HG02610 (cell line): ENCODE data around the gene TMEM150B.

Experiments used
- ATAC-seq: cut with Tn5 transposase; IDR thresholded peaks from one replicate; pipeline ENCODE4 v1.9.1; 2021; ENCODE audit warnings: mild to moderate bottlenecking, moderate library complexity; ENCODE audit not compliant: unreplicated experiment

Gene TMEM150B

GRCh38 chr19:55355213-55355821 is 30.2 kb upstream of the TMEM150B start:
- no peak for ATAC-seq

- ATAC-seq: no peak
Measured at GRCh38 chr19:55354698-55355212, 29.6 kb upstream of the TMEM150B start, which contains the start of gene COX6B2. COX6B2 (minus strand) TSS chr19:55354719; CDS start chr19:55354521, 198 bp downstream.

GRCh38 chr19:55353803-55354697 is 28.9 kb upstream of the TMEM150B start:
- no peak for ATAC-seq

- no peak for ATAC-seq
Measured at GRCh38 chr19:55353356-55353802, 28.2 kb upstream of the TMEM150B start.

- no peak for ATAC-seq
Measured at GRCh38 chr19:55352549-55353145, 27.5 kb upstream of the TMEM150B start.

- ATAC-seq: no peak
Measured at GRCh38 chr19:55352040-55352439, 26.9 kb upstream of the TMEM150B start.

GRCh38 chr19:55350620-55351315 is 25.6 kb upstream of the TMEM150B start:
- ATAC-seq: no peak

GRCh38 chr19:55348317-55349034 is 23.3 kb upstream of the TMEM150B start:
- no peak for ATAC-seq

- ATAC-seq: no peak
Measured at GRCh38 chr19:55347442-55348009, 22.4 kb upstream of the TMEM150B start.

GRCh38 chr19:55346725-55347441 is 21.7 kb upstream of the TMEM150B start:
- no peak for ATAC-seq

GRCh38 chr19:55345818-55346724 is 20.9 kb upstream of the TMEM150B start:
- ATAC-seq: no peak

GRCh38 chr19:55345101-55345817 is 20.1 kb upstream of the TMEM150B start:
- ATAC-seq: no peak

- no peak for ATAC-seq
Measured at GRCh38 chr19:55344444-55344843, 19.3 kb upstream of the TMEM150B start.

GRCh38 chr19:55341595-55342531 is 16.7 kb upstream of the TMEM150B start:
- no peak for ATAC-seq

GRCh38 chr19:55341171-55341588 is 16.0 kb upstream of the TMEM150B start:
- no peak for ATAC-seq

- ATAC-seq: no peak
Measured at GRCh38 chr19:55340784-55341147, 15.6 kb upstream of the TMEM150B start.
